HG03342 (cell line): Measurements from ENCODE around the gene USF2.

Experiments
- ATAC-seq: cut with Tn5 transposase; IDR thresholded peaks from one replicate; pipeline ENCODE4 v1.9.1; 2021; ENCODE audit warnings: mild to moderate bottlenecking, moderate library complexity; ENCODE audit not compliant: unreplicated experiment

Gene USF2

GRCh38 chr19:35316560-35316959, 47.8 kb downstream of the USF2 start:
- ATAC-seq: no peak

- ATAC-seq: no peak
Observed at GRCh38 chr19:35317464-35318043, 48.8 kb downstream of the USF2 start.

- ATAC-seq: no peak
Observed at GRCh38 chr19:35318679-35319448, 50.1 kb downstream of the USF2 start.

- ATAC-seq: no peak
Observed at GRCh38 chr19:35320065-35320713, 51.4 kb downstream of the USF2 start.

- no peak for ATAC-seq
Observed at GRCh38 chr19:35321291-35321690, 52.5 kb downstream of the USF2 start.

- no peak for ATAC-seq
Observed at GRCh38 chr19:35322014-35322413, 53.3 kb downstream of the USF2 start.

- ATAC-seq: no peak
Observed at GRCh38 chr19:35327642-35328041, 58.9 kb downstream of the USF2 start.

- no peak for ATAC-seq
Observed at GRCh38 chr19:35328851-35329285, 60.1 kb downstream of the USF2 start, which contains the start of gene CD22. Gene CD22, plus strand, starts transcription at chr19:35329187. Its CDS starts 2,854 bp downstream, at chr19:35332041.

GRCh38 chr19:35329323-35329722, 60.6 kb downstream of the USF2 start:
- ATAC-seq: no peak
